ENCODE data around the gene POU3F1. TPM values are rescaled to one million over a fixed set of nuclear protein-coding genes. Genes with fewer than 3 reads are reported as not detected.

POU3F1 gene
- total RNA-seq, 1 donor, result under 0.01 TPM

DNA sequence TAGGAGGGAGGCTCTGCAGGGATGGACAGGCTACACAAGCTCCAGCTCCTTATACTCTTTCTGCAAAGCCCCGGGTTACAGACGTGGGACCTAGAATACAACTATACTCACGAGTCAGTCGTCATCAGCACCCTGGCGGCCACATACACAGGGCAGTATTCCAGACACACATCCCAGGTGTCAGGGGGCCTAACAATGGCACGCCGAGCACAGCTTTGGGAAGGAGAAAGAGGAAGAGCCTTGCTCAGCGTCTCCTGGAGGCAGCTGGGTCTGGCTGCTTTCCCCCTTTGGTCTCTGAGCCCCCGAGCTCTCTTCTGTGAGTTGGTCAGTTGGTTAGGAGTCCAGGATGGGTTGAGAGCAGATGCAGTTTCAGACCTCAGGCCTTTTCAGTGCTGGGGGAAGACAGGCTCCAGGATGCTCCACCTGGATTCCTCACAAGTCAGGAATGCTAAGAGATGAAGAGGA, 4.5 kb upstream of the POU3F1 start:
- no peak for DNase-seq (ENCODE audit: low read depth)
- H3K4me3 ChIP-seq (ENCODE audit: low read depth, low read length), result no peak overlapping the region
- TF ChIP-seq, protein P1, sequence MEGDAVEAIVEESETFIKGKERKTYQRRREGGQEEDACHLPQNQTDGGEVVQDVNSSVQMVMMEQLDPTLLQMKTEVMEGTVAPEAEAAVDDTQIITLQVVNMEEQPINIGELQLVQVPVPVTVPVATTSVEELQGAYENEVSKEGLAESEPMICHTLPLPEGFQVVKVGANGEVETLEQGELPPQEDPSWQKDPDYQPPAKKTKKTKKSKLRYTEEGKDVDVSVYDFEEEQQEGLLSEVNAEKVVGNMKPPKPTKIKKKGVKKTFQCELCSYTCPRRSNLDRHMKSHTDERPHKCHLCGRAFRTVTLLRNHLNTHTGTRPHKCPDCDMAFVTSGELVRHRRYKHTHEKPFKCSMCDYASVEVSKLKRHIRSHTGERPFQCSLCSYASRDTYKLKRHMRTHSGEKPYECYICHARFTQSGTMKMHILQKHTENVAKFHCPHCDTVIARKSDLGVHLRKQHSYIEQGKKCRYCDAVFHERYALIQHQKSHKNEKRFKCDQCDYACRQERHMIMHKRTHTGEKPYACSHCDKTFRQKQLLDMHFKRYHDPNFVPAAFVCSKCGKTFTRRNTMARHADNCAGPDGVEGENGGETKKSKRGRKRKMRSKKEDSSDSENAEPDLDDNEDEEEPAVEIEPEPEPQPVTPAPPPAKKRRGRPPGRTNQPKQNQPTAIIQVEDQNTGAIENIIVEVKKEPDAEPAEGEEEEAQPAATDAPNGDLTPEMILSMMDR (IDR thresholded peaks at IDR 0.05; ENCODE audit: insufficient read depth, low read depth, low read length), result no peak

DNA sequence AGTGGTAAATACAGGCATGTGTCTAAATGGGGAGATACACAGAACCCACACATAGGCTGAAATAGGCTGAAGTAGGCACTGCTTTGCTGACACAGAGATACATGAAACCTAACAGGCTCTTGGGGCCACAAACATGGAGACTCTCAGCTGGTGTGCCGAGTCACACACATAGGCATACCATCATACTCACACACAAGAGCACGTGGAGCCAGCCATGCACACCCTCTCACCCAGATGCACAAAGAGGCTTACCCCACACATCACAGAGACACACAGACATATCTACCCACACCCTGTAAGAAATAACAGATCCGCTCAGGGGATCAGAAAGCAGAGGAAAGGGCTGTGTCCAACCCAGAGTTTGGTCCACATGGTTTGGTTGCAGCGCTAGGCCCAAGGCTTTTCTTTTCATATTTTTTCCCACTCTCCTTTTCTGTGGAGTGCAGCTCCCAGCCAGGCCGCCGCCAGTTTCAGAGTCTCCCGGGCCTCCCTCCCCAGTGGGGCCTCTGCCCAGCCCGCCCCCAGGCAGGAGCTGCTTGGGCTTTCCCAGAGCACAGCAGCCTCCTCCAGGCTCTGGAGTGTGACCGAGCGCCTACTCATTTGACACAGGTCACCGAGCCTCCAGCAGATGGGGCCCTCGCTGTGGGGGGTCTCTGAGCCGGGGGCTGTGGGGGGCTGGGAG, 3.9 kb upstream of the POU3F1 start:
- DNase-seq (ENCODE audit: low read depth), result no peak
- H3K4me3 ChIP-seq (ENCODE audit: low read depth, low read length), result no peak overlapping the region
- TF ChIP-seq, protein P1 (IDR thresholded peaks at IDR 0.05; ENCODE audit: insufficient read depth, low read depth, low read length), result no peak

DNA sequence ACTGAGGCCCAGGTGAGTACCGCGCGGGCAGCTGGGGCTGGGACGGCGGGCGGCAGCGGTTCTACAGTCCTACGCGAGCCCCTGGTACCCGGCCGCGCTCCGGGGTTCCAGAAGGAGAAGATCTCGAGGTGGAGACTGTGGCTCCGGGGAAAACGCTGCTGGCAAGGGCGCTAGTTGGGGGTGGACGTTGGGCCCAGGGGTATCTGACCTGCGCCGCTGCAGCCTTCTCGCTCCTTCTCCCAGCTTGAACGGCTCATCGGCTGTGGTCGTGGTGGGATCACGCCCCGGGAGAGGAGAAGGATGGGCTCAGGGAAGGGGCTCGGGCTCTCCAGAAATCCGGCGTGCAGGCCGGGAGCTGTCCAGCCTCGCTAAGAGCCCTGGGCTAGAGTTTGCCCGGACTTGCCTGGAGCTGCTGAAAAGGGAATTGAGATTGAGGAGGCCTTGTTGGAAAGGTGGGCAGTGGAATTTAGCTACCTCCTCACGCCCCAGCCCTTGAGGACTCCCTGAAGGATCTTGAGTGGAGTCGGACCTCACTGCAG, 1.1 kb upstream of the POU3F1 start:
- peak; percentile 47 for DNase-seq (ENCODE audit: low read depth)
- TF ChIP-seq, protein P1 (IDR thresholded peaks at IDR 0.05; ENCODE audit: insufficient read depth, low read depth, low read length), result no peak
- H3K4me3 ChIP-seq (ENCODE audit: low read depth, low read length), result peak overlapping the region; percentile 57

DNA sequence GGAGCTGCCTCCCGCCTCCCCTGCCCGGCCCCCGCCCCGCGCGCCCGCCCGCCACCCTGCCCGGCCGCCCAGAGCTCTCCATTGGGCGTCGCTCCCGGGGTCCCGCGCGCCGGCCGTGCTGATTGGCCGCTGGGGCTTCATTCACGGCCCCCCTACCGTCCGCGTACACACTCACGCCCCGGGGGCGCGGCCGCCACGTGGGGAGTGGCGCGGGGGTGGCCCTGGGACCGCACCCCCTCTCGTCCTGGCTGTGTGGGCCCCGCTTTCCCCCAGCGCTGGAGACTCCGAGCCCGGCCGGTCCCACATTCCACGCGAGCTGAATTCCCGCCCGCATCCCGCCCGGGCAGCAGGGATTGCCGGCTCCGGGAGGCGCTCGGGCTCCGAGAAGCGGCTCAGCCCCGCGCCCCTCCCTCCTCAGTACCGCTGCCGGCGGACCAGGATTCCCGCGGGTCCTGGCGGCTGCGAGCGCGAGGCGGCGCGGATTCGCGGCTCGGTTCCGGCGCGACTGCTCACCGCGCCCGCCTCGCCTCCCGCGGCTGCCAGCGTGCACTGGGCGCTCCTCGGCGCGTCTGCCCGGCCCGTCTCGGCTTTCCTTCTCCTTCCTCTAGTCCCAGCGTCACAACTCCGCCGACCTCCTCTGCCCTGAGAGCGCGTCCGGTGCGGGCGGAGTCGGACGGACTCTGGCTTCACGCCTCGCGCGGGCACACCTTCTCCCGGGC, 450 bp upstream of the POU3F1 start:
- peak overlapping the region; percentile 57 for H3K4me3 ChIP-seq (ENCODE audit: low read depth, low read length)
- peak; percentile 74 for DNase-seq (ENCODE audit: low read depth)
- TF ChIP-seq, protein P1 (IDR thresholded peaks at IDR 0.05; ENCODE audit: insufficient read depth, low read depth, low read length), result no peak

DNA sequence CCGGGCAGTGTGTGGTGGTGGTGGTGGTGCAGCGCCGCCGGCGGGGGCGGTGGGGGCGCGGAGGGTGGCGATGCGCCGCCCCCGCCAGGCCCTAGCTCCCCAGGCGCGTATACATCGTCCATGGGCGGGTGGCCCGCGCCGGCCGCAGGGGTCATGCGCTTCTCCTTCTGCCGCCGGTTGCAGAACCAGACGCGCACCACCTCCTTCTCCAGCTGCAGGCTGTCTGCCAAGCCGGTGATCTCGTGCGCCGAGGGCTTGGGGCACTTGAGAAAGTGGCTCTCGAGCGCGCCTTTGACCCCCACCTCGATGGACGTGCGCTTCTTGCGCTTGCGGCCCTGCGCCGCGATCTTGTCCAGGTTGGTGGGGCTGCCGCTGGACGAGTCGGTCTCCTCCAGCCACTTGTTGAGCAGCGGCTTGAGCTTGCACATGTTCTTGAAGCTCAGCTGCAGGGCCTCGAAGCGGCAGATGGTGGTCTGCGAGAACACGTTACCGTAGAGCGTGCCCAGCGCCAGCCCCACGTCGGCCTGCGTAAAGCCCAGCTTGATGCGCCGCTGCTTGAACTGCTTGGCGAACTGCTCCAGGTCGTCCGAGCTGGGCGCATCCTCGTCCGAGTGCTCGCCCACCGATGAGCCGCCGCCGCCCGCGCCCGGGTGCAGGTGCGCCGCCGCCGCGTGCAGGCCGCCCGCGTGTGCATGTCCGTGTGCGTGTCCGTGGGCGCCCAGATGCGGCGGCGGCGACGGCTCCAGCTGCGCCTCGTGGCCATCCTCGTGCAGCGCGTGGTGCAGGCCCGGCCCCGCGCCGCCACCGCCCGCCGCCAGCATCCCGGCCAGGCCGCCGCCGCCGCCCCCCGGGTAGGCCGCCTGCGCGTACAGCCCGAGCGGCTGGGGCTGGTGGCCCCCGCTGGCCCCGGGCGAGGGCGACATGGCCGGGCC, 926 bp downstream of the POU3F1 start:
- no peak overlapping the region for H3K4me3 ChIP-seq (ENCODE audit: low read depth, low read length)
- TF ChIP-seq, protein P1 (IDR thresholded peaks at IDR 0.05; ENCODE audit: insufficient read depth, low read depth, low read length), result no peak
- DNase-seq (ENCODE audit: low read depth), result peak; percentile 25
